NCI-H226 (cell line): ENCODE results near the gene KHNYN.

ENCODE experiments used
- DNase-seq: peaks from one replicate; pipeline ENCODE4 v3.0.0-alpha.2; 2015

The KHNYN gene

GRCh38 chr14:24481622-24482324 is 52.0 kb downstream of the KHNYN start:
- DNase-seq, result no peak

DNA sequence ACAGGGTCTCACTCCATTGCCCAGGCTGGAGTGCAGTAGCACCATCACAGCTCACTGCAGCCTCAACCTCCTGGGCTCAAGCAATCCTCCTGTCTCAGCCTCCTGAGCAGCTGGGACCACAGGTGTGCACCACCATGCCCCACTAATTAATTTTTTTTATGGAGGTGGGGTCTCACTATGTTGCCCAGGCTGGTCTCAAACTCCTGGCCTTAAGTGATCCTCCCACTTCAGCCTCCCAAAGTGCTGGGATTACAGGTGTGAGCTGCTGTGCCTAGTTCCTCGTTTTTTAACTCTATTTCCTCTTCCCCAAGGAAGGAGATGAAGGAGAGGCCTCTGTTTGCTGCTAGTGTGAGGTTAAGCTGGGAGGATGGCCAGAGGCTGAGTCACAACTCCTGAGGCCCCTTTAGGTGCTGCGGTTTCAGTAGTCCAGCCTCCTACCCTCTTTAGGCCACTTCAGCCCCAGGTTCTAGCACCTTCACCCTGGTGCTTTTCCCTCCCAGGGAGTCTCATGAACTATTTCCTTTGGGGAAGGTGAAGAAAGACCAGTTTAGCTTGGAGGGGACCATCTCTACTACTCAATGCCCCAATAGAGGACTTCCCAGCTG is 53.0 kb downstream of the KHNYN start:
- peak; percentile 80 for DNase-seq

GRCh38 chr14:24483604-24484252 is 54.0 kb downstream of the KHNYN start:
- DNase-seq, result peak; percentile 42
